Fibroblast of lung (primary cell): ENCODE measurements around the gene MAPT. TPM values are rescaled to one million over a fixed set of nuclear protein-coding genes. Genes with fewer than 3 reads are reported as not detected.

Experiments
- DNase-seq, 2 donors: peaks; one replicate each; pipeline versions ENCODE4 v3.0.0 to v3.0.0-alpha.2; 2010; ENCODE audit warnings: low read depth in 2 of 2
- H2AFZ ChIP-seq: 2 replicates; pipeline ENCODE4 v1.5.1; 2012; ENCODE audit warnings: low read length, control low read depth, inconsistent platforms
- H3K27ac ChIP-seq: 2 replicates; pipeline ENCODE4 v1.5.1; 2011; ENCODE audit warnings: low read length, control low read depth; ENCODE audit not compliant: insufficient read depth
- H3K27me3 ChIP-seq: 2 replicates; pipeline ENCODE4 v1.5.1; 2011; ENCODE audit warnings: mild to moderate bottlenecking, low read length; ENCODE audit not compliant: control insufficient read depth, insufficient read depth
- H3K36me3 ChIP-seq: 2 replicates; pipeline ENCODE4 v1.5.1; 2011; ENCODE audit warnings: low read length; ENCODE audit not compliant: control insufficient read depth, insufficient read depth
- H3K4me1 ChIP-seq: 2 replicates; pipeline ENCODE4 v1.5.1; 2011; ENCODE audit warnings: low read length; ENCODE audit not compliant: control insufficient read depth, insufficient read depth; ENCODE audit errors: extremely low read depth
- H3K4me2 ChIP-seq: 2 replicates; pipeline ENCODE4 v1.5.1; 2011; ENCODE audit warnings: low read length, control low read depth; ENCODE audit not compliant: insufficient read depth; ENCODE audit errors: extremely low read depth
- H3K4me3 ChIP-seq, 4 experiments: fragments of 200-600 bp in 1 of 4; sonication (generic) in 1 of 4; replicated peaks in 1 of 4; 2 replicates each; pipeline ENCODE4 v1.5.1; 2011 to 2016; ENCODE audit warnings: low read length in 4 of 4, low read depth in 3 of 4, mild to moderate bottlenecking in 3 of 4, control low read depth in 2 of 4, inconsistent platforms in 1 of 4, mixed read lengths in 1 of 4; ENCODE audit not compliant: insufficient read depth in 1 of 4; ENCODE audit errors: control extremely low read depth in 1 of 4
- H3K79me2 ChIP-seq: 2 replicates; pipeline ENCODE4 v1.5.1; 2012; ENCODE audit warnings: mild to moderate bottlenecking, low read length, inconsistent platforms; ENCODE audit not compliant: control insufficient read depth, insufficient read depth
- H3K9ac ChIP-seq: 2 replicates; pipeline ENCODE4 v1.5.1; 2011; ENCODE audit warnings: mild to moderate bottlenecking, low read length, control low read depth; ENCODE audit not compliant: insufficient read depth
- H3K9me3 ChIP-seq: 2 replicates; pipeline ENCODE4 v1.5.1; 2012; ENCODE audit warnings: low read depth, low read length; ENCODE audit not compliant: control insufficient read depth, insufficient read depth
- H4K20me1 ChIP-seq: 2 replicates; pipeline ENCODE4 v1.5.1; 2011; ENCODE audit warnings: low read length; ENCODE audit not compliant: control insufficient read depth, insufficient read depth; ENCODE audit errors: extremely low read depth
- CTCF ChIP-seq, 2 donors: IDR thresholded peaks in 1 of 2; conservative IDR thresholded peaks in 1 of 2; 1 replicate in 1 of 2; 2 replicates in 1 of 2; pipeline ENCODE4 v1.5.1; 2011 to 2012; ENCODE audit warnings: low read length in 2 of 2, control low read depth in 1 of 2, inconsistent platforms in 1 of 2, low read depth in 1 of 2, mild to moderate bottlenecking in 1 of 2
- EZH2 ChIP-seq: IDR thresholded peaks from 2 replicates; pipeline ENCODE4 v1.5.1; 2012; ENCODE audit warnings: low read length, control low read depth, mild to moderate bottlenecking; ENCODE audit errors: missing control alignments
- polyA plus RNA-seq, 2 donors: library from polyadenylated mRNA; depleted of rRNA in 1 of 2; stranded (reverse) in 1 of 2; unstranded in 1 of 2; fragments of >200 nt; gene quantifications; 2 replicates each; pipeline ENCODE4 v1.2.1, GENCODE V29; 2011 to 2012; ENCODE audit warnings: missing spikeins in 1 of 2
- total RNA-seq: library from RNA; depleted of rRNA; stranded (reverse); fragments of >200 nt; gene quantifications from 2 replicates; pipeline ENCODE4 v1.2.1, GENCODE V29; 2014

The MAPT gene
- total and polyA plus RNA-seq, 2 donors (not counting 1 experiment from before 2014, with no cell fraction given) = 0.09 to 0.50 TPM

- Histone ChIP-seq H3K9ac (no peak overlapping the region), H3K36me3 (peaks cover 5% of the 10 kb centered on the region), H4K20me1 (no peaks in the 10 kb centered on the region), H3K4me3 (no peak overlapping the region), H2AFZ (no peak overlapping the region), H3K27me3 (no peaks in the 10 kb centered on the region), H3K4me1 (no peaks in the 10 kb centered on the region), H3K4me2 (no peak overlapping the region), H3K27ac (no peak overlapping the region), H3K9me3 (no peaks in the 10 kb centered on the region), H3K79me2 (no peaks in the 10 kb centered on the region)
- no peak for DNase-seq
- TF ChIP-seq EZH2 = no peak
- no peak for TF ChIP-seq CTCF (conservative IDR thresholded peaks at IDR 0.05 in 1 of 2, IDR thresholded peaks at IDR 0.05 in 1 of 2; ENCODE audit: low read depth in 1 of 2, low read length in 2 of 2)
Measured at GRCh38 chr17:46049656-46050055, 155.3 kb downstream of the MAPT start.

- Histone ChIP-seq H3K36me3 (peaks cover 4% of the 10 kb centered on the region), H3K4me1 (peaks cover 2% of the 10 kb centered on the region), H3K27ac (no peak overlapping the region), H3K9ac (no peak overlapping the region), H3K4me2 (no peak overlapping the region), H4K20me1 (no peaks in the 10 kb centered on the region), H3K79me2 (peaks cover 5% of the 10 kb centered on the region), H3K4me3 (no peak overlapping the region), H2AFZ (no peak overlapping the region), H3K9me3 (no peaks in the 10 kb centered on the region), H3K27me3 (no peaks in the 10 kb centered on the region)
- TF ChIP-seq CTCF (conservative IDR thresholded peaks at IDR 0.05 in 1 of 2, IDR thresholded peaks at IDR 0.05 in 1 of 2; ENCODE audit: low read depth in 1 of 2, low read length in 2 of 2) (no peak), EZH2 (no peak)
- DNase-seq = peak in 1 of 2 donors; percentile 67
Measured at GRCh38 chr17:46053911-46054534, 159.7 kb downstream of the MAPT start.

- H3K4me2 ChIP-seq = no peak overlapping the region
- peaks cover 5% of the 10 kb centered on the region for H3K79me2 ChIP-seq
- no peak overlapping the region for H3K9ac ChIP-seq
Measured at GRCh38 chr17:46056800-46057304, 162.5 kb downstream of the MAPT start.

More at GRCh38 chr17:46056800-46057304, 162.5 kb downstream of the MAPT start:
- peaks cover 2% of the 10 kb centered on the region for H3K4me1 ChIP-seq
- no peaks in the 10 kb centered on the region for H3K27me3 ChIP-seq
- no peaks in the 10 kb centered on the region for H4K20me1 ChIP-seq
- no peaks in the 10 kb centered on the region for H3K36me3 ChIP-seq
- no peaks in the 10 kb centered on the region for H3K9me3 ChIP-seq
- H2AFZ ChIP-seq = no peak overlapping the region
- peak; percentile 75 to 77 for DNase-seq
- H3K4me3 ChIP-seq = no peak overlapping the region
- H3K27ac ChIP-seq = no peak overlapping the region
- no peak for TF ChIP-seq CTCF (conservative IDR thresholded peaks at IDR 0.05 in 1 of 2, IDR thresholded peaks at IDR 0.05 in 1 of 2; ENCODE audit: low read depth in 1 of 2, low read length in 2 of 2)
- TF ChIP-seq EZH2 = no peak
